Measurements from ENCODE around the gene CTNNBL1. TPM values are rescaled to one million over a fixed set of nuclear protein-coding genes. Genes with fewer than 3 reads are reported as not detected.

CTNNBL1 gene
- total and polyA plus RNA-seq, 3 donors from 2014 or later = 50.4 to 119 (median 61.0) TPM

DNA sequence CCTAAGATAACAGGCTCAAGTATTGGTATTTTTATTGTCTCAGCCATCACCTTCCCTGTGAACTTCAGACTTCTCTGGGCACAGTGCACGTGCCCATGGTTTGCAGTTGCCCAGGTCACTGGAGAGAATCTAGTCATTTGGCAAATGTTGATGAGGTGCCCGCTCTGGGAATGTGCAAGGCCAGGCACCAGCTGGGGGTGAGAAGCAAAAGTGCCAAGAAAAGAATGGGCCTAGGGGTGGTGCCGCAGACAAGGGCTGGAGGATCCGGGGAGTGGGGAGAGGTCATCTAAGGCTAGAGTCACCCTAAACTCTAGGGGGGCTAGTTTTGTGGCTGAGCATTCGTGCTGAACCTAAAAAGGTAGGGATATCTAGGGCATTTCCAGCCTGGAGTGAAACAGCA, 152.0 kb downstream of the CTNNBL1 start:
- Histone ChIP-seq H3K36me3 (ENCODE audit: low read depth, missing control alignments) (no peaks in the 10 kb centered on the region), H3K27me3 (no peaks in the 10 kb centered on the region), H3K4me1 (no peaks in the 10 kb centered on the region), H3K4me3 (no peak overlapping the region), H3K27ac (no peak overlapping the region), H3K9me3 (no peaks in the 10 kb centered on the region)
- intact Hi-C loops (cut with DNase I; ENCODE audit: low total_unique reads) = no loop called here
- TF ChIP-seq, protein P1, sequence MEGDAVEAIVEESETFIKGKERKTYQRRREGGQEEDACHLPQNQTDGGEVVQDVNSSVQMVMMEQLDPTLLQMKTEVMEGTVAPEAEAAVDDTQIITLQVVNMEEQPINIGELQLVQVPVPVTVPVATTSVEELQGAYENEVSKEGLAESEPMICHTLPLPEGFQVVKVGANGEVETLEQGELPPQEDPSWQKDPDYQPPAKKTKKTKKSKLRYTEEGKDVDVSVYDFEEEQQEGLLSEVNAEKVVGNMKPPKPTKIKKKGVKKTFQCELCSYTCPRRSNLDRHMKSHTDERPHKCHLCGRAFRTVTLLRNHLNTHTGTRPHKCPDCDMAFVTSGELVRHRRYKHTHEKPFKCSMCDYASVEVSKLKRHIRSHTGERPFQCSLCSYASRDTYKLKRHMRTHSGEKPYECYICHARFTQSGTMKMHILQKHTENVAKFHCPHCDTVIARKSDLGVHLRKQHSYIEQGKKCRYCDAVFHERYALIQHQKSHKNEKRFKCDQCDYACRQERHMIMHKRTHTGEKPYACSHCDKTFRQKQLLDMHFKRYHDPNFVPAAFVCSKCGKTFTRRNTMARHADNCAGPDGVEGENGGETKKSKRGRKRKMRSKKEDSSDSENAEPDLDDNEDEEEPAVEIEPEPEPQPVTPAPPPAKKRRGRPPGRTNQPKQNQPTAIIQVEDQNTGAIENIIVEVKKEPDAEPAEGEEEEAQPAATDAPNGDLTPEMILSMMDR (IDR thresholded peaks at IDR 0.05) = no peak
- no peak for TF ChIP-seq POLR2A (IDR thresholded peaks at IDR 0.05)
- WGBS, 2 donors = 85 to 93% methylated on average over 5 of the region's 5 CpGs
- no peak for DNase-seq

DNA sequence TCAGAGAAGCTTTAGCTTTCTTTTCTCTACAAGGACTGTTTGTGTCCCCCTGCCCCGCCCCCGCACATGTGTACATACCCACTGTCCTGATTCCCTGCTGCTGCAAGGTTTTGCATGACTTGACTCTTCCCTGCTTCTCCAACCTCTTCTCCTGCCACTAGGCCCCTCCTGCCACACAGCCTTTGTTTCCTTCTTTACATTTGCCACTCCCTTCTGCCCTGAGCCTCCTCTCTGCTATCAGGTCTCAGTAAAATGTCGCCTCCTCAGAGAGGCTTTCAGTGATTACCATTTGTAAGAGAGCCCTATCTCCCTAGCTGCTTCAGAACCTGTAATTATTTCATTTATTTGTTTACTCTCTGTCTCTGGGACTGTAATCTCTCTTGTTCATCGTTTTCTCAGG, 152.7 kb downstream of the CTNNBL1 start:
- intact Hi-C loops (cut with DNase I; ENCODE audit: low total_unique reads) = no loop called here
- no peak for DNase-seq
- Histone ChIP-seq H3K36me3 (ENCODE audit: low read depth, missing control alignments) (no peaks in the 10 kb centered on the region), H3K27me3 (no peaks in the 10 kb centered on the region), H3K4me3 (no peak overlapping the region), H3K27ac (no peak overlapping the region), H3K4me1 (no peaks in the 10 kb centered on the region), H3K9me3 (no peaks in the 10 kb centered on the region)
- 78 to 86% methylated on average over 4 of the region's 4 CpGs for WGBS, 2 donors
- no peak for TF ChIP-seq POLR2A (IDR thresholded peaks at IDR 0.05)
- TF ChIP-seq, protein P1 (IDR thresholded peaks at IDR 0.05) = no peak

DNA sequence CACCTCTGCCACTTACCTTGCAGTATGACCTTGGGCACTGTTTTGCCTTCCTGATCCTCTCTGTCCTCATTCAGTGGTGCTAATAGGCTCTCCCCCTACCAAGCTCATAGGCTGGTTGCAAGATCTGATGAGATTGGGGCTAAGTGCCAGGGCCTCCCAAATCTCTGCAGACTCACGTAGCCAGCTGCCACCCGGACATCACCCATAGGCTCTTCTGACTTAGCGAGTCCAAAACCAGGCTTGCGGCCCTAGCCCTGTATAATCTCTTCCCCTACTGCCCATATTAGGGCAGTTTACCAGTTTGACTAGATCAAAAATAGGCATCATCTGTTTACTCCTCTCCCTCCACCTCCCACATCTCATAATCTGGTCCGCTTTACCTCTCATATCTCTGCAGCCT, 154.9 kb downstream of the CTNNBL1 start:
- TF ChIP-seq, protein P1 (IDR thresholded peaks at IDR 0.05) = no peak
- TF ChIP-seq POLR2A (IDR thresholded peaks at IDR 0.05) = no peak
- no peaks in the 10 kb centered on the region for H3K27me3 ChIP-seq
- H3K4me3 ChIP-seq = no peak overlapping the region
- no peaks in the 10 kb centered on the region for H3K9me3 ChIP-seq
- H3K36me3 ChIP-seq (ENCODE audit: low read depth, missing control alignments) = no peaks in the 10 kb centered on the region
- no peak overlapping the region for H3K27ac ChIP-seq
- DNase-seq = no peak
- intact Hi-C loops (cut with DNase I; ENCODE audit: low total_unique reads) = no loop called here
- 78% methylated on average over 5 of the region's 5 CpGs for WGBS, 2 donors
- H3K4me1 ChIP-seq = no peaks in the 10 kb centered on the region

DNA sequence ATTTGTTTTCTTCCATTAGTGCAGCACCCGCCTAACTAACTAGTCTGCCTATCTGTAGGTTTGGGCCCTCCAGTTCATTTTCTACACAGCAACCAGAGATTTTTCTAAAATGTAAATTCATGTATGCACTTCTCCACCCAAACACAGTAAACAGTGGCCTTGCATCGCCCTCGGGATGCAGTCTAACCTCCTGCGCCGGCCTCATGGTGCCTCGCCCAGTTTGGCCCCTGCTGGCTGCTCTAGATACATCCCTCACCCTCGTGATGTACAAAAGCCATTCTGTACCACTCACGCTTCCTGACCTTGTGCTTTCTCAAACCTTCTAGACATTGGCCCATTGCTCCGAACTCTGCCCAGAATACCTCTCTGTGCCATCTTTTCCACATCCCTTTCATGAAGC, 155.3 kb downstream of the CTNNBL1 start:
- intact Hi-C loops (cut with DNase I; ENCODE audit: low total_unique reads) = no loop called here
- TF ChIP-seq, protein P1 (IDR thresholded peaks at IDR 0.05) = no peak
- TF ChIP-seq POLR2A (IDR thresholded peaks at IDR 0.05) = no peak
- Histone ChIP-seq H3K27ac (no peak overlapping the region), H3K27me3 (no peaks in the 10 kb centered on the region), H3K4me1 (no peaks in the 10 kb centered on the region), H3K36me3 (ENCODE audit: low read depth, missing control alignments) (no peaks in the 10 kb centered on the region), H3K9me3 (no peaks in the 10 kb centered on the region), H3K4me3 (no peak overlapping the region)
- no peak for DNase-seq
- WGBS, 2 donors = 89 to 96% methylated on average over 9 of the region's 9 CpGs

DNA sequence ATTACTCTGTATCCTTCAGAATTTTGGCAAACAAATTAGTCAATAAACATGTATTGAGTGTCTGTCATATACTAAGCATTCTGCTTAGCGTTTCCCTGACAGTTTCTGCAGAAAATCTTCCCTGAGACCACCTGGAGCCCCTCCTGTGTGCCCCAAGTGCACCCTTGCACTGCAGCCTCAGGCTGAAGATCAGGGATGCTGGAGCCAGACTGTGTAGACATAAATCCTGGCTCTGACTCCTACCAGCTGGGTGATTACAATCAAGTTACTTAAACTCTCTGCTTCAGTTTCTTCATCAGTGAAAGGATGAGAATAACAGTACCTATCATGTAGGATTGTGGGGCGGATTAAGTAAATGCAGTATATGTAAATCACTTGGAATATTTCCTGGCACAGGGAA, 155.7 kb downstream of the CTNNBL1 start:
- 82 to 83% methylated on average over 2 of the region's 2 CpGs for WGBS, 2 donors

More for the DNA sequence above, 155.7 kb downstream of the CTNNBL1 start:
- H3K9me3 ChIP-seq = no peaks in the 10 kb centered on the region
- intact Hi-C loops (cut with DNase I; ENCODE audit: low total_unique reads) = no loop called here
- H3K27me3 ChIP-seq = no peaks in the 10 kb centered on the region
- H3K36me3 ChIP-seq (ENCODE audit: low read depth, missing control alignments) = no peaks in the 10 kb centered on the region
- no peaks in the 10 kb centered on the region for H3K4me1 ChIP-seq
- no peak for DNase-seq
- TF ChIP-seq POLR2A (IDR thresholded peaks at IDR 0.05) = no peak
- TF ChIP-seq, protein P1 (IDR thresholded peaks at IDR 0.05) = no peak
- H3K4me3 ChIP-seq = no peak overlapping the region
- no peak overlapping the region for H3K27ac ChIP-seq

Data from testis (tissue), 3 donors.